ENCODE data around the gene ZNF775.
A peak's percentile ranks its signal among the peaks of the same experiment; 100 is the strongest.

The ZNF775 gene

GRCh38 chr7:150400008-150400787 is 21.1 kb downstream of the ZNF775 start:
- DNase-seq = no peak

DNA sequence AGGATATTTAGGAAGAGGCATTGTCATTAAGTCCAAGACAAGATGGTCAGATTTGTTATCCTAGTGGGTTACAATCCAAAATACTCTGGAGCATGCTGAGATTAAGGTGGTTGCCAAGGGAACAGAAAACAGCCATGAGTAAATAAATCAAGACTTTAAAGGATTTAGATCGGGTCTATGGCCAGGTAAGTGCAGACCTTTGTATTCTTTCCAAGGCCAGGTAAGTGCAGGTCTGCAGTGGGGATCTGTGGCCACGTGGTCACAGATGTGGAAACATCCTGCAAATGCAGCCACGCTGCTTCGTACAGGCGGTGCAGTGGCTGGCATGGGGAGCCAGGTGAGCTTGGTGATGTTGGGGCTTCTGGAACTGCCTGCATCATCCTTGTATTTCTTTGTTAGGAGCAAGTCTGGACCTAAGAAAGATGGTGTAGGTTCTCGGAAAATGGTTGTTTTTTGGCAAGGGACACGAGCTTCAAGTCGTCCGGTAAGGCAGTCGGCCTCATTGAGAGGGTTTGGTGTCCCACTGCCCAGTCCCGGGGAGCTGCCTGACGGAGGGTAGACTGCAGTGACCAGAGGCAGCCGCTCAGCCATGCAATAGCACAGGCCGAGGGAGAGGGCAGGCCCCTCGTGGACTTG is 21.8 kb downstream of the ZNF775 start:
- DNase-seq = no peak

DNA sequence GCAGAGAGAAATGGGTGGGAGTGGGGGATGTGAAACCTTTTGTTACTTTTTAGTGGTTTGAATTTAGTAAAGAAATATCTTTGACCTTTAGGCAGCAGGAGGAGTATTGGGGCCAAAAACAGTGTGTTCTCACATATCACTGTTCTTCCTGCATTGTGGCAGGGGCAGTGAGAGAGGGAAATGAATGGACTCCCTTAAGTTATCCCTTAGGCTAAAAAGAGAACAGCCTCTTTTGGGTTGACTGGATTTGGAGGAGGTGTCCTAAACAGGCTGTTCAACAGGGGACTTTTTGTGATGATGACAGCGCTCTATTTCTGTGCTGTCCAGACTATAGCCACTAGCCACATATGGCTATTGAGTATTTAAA is 22.3 kb downstream of the ZNF775 start:
- no peak for DNase-seq

DNA sequence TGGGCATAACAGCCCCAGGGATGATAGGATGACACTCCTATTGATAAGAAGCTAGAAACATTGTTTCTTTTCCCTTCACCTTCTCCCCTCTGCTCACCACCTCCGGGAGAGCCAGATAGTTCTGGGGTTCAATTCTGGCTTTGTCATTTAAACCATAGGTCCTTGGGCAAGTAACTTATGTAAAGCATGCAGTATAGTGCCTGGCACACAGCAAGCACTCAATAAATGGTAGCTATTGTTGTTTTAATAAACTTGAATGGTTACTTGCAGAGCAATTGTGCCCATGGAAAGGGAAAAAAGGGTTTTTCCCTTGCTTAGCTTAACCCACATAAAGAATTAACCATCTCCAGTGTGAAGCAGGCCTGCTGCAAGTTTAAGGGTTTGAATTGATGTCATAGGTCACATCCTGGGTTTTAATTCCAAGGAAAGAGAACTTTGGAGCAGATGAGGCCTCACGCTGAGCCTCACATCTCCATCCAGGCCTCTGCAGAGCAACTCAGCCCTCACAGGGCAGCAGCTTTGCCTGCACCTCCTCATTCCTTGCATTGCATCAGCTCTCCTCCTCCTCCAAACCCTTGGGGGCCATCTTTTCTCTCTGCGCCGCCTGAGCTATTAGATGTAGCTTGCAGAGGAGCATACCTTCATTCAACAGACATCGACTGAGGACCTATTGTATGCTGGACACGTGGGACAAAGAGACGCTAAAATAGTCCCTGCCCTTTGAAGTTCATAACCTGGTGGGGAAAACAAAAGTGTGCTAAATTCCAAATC is 22.9 kb downstream of the ZNF775 start:
- no peak for DNase-seq

DNA sequence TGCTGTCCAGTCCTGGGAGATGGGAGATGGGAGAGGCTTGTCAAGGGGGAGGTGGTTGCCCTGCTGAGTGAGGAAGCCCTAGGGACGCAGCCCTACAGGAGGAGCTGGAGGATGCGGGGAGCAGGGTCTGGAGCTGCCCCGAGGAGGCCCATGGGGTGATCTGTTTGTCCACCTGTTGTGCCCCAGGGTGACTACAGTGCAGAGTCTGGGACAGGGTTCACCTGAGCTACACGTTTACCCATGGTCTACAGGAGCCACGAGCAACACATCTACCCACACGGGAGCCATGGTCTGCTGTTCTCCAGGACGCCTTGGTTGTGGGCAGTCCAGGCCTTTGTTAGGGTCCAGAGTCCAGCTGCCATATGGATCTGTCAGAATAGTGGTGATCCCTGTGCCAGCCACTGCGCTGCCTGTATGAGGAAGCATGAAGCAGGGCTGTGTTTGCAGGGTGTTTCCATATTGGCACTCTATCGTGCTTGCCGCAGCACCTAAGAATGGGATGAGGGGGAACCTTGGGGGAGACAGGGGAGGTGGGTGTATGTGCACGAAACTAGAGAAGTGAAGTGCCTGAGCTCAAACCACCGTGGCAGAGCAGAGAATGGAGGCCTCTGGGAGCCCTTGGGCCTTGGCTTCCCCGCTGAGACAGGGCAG is 23.7 kb downstream of the ZNF775 start:
- DNase-seq = no peak

DNA sequence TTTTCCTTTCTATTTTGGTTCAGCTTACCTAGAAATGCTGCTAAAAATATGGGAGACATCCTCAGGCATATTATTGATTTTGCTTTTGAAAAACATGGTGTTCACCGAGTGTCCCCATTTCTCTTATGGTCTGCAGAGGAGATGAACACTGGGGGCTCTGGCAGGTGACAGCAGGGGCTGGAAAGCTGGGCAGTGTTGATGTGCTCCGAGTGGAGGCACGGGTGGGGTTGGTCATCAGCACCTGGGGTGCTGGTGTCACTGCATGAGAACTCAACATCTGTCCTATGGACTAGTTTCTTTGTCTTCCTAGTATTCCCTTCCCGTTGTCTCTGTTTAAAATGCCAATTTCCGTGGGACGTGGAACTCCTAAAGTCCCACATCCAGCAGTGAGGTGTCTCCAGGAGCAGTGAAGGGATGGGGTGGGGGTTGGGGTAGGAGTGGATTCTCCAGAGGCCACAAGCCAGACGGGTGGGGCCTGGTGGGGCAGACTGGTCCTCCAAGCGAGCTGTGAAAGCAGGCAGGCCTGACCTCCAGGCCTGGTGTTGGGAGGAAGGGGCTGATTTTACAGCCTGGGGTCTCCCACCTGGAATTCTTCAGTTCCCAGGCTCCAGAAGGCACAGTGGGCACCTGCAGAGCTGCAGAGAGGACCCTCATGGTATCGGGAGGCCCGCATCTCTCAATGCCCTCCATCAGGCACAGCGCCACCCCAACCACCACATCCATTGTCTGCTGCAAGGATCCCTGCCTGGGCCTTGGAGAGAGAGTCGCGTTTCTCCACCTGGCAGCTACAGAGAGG is 24.4 kb downstream of the ZNF775 start:
- no peak for DNase-seq

- DNase-seq = peak in 1 of 56 donors; percentile 60
These were observed 25.2 kb downstream of the ZNF775 start for GRCh38 chr7:150404172-150404804.

DNA sequence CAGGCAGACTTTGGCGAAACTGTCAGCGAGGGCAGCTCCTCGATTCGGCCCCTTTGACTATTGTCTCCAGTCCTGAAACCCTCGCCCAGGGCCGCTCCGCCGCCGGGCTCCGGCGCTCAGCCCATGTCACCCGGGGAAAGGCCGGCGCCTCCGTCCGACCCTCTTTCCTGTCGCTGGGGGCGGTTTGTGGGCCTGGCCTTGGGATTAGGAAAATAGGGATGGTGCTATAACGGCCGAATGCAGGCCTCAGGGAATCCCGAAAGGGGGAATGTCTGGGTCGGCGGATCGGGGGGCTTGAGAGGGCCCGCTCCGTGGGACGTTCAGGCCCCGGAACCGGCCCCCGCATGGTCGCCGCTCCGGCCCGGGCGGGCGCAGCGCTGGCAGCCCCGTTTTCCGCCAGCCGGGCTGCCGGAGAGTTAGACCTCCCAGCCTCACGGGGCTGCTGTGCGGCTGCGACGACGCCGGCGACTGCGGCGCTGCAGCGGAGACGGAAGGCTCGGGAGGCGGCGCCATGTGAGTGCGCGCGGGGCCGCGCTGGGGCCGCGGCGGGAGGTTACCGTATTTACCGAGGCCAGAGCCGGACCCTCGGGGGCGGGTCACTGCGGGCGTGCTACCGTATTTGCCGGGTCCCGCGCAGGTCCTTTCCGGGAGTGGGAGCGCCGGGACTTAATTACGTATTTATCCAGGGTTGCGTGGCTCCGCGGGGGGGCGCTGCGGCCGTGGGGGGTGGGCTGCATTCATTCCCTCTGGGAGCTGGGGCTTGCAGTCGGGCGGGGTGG is 25.9 kb downstream of the ZNF775 start:
- DNase-seq = peak; percentile 35 to 92 (median 80)

- DNase-seq = peak in 21 of 56 donors; percentile 57 to 85 (median 69)
These were observed 26.6 kb downstream of the ZNF775 start for GRCh38 chr7:150405584-150406311.

DNA sequence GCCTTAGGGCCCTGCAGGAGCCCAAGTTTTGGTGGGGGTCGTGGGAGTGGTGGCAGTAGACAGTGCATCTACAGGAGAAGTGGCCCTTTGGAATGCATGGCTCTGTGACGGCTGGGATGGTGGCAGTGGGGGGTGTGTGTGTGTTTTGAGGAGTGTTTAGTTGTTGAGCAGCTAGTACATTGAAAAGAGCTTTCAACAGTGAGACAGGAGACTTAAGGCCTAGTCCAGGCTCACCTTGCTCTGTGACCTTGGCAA is 27.1 kb downstream of the ZNF775 start:
- no peak for DNase-seq

- peak in 1 of 56 donors; percentile 19 for DNase-seq
These were observed 27.7 kb downstream of the ZNF775 start for GRCh38 chr7:150406567-150407421.

DNA sequence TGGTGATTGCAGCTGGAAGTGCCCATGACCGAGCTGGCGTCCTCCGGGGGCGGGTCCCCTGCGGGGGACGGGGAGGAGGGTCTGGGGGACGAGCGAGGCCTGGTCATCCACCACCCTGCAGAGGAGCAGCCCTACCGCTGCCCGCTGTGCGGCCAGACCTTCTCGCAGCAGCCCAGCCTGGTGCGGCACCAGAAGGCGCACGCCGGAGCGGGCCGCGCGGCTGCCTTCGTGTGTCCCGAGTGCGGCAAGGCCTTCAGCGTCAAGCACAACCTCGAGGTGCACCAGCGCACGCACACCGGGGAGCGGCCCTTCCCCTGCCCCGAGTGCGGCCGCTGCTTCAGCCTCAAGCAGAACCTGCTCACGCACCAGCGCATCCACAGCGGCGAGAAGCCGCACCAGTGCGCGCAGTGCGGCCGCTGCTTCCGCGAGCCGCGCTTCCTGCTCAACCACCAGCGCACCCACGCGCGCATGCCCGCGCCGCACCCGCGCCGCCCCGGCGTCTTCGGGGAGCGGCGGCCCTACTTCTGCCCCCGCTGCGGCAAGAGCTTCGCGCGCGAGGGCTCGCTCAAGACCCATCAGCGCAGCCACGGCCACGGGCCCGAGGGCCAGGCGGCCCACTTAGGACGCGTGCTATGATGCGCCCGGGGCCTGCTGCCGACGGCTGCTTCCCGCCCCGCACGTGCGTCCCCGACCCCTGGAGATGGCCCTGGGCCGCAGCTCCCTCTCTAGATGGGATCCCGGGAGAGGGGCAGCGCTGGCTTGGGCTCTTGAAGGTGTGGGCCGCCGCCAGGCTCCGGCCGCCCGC is 28.7 kb downstream of the ZNF775 start:
- DNase-seq = no peak

- DNase-seq = no peak
These were observed 29.5 kb downstream of the ZNF775 start for GRCh38 chr7:150408393-150409299.

GRCh38 chr7:150409300-150410030 is 30.3 kb downstream of the ZNF775 start:
- DNase-seq = no peak

- no peak for DNase-seq
These were observed 31.0 kb downstream of the ZNF775 start for GRCh38 chr7:150410131-150410530.

All from nucleus accumbens (tissue), 56 donors.